GM12892 (cell line): ENCODE measurements around the gene EML4.

Experiments
- POLR2A ChIP-seq: IDR thresholded peaks from 2 replicates; pipeline ENCODE4 v1.6.1; 2011; ENCODE audit warnings: low read depth, low read length, control low read depth
- POLR2AphosphoS5 ChIP-seq: IDR thresholded peaks from 2 replicates; pipeline ENCODE4 v1.6.1; 2011; ENCODE audit warnings: low read depth, low read length, control low read depth
- TAF1 ChIP-seq: IDR thresholded peaks from 2 replicates; pipeline ENCODE4 v1.6.1; 2011; ENCODE audit warnings: low read depth, mild to moderate bottlenecking, control low read depth, low read length, borderline replicate concordance

- TF ChIP-seq POLR2AphosphoS5 (no peak), POLR2A (no peak), TAF1 (no peak)
Measured at GRCh38 chr2:42218712-42219111, 49.6 kb downstream of the EML4 start.
